Lung (tissue), 12 donors: ENCODE results near the gene PHLPP1. TPM values are rescaled to one million over a fixed set of nuclear protein-coding genes. Genes with fewer than 3 reads are reported as not detected.

Experiments
- ATAC-seq: fragments of 200-7000 bp; cut with Tn5 transposase; one replicate; pipeline ENCODE4 v1.9.1; 2020; ENCODE audit warnings: moderate number of reproducible peaks; ENCODE audit not compliant: insufficient read depth, low FRiP score
- DNase-seq, 3 donors: peaks; one replicate each; pipeline ENCODE4 v3.0.0-alpha.2; 2013 to 2017
- H3K27ac ChIP-seq, 2 donors: one replicate each; pipeline ENCODE4 v1.5.1; 2013; ENCODE audit warnings: mild to moderate bottlenecking in 2 of 2, moderate library complexity in 2 of 2, control low read depth in 1 of 2, inconsistent platforms in 1 of 2, low read depth in 1 of 2, low read length in 1 of 2
- H3K27me3 ChIP-seq, 3 donors: one replicate each; pipeline ENCODE4 v1.5.1; 2013; ENCODE audit warnings: low read length in 2 of 3; ENCODE audit not compliant: control insufficient read depth in 3 of 3, insufficient read depth in 3 of 3
- H3K36me3 ChIP-seq, 4 donors: one replicate each; pipeline ENCODE4 v1.5.1; 2013; ENCODE audit warnings: low read length in 4 of 4, mild to moderate bottlenecking in 1 of 4, moderate library complexity in 1 of 4; ENCODE audit not compliant: control insufficient read depth in 4 of 4, insufficient read depth in 4 of 4
- H3K4me1 ChIP-seq, 5 donors: one replicate each; pipeline ENCODE4 v1.5.1; 2013; ENCODE audit warnings: low read length in 5 of 5, mild to moderate bottlenecking in 2 of 5, moderate library complexity in 1 of 5; ENCODE audit not compliant: control insufficient read depth in 5 of 5, insufficient read depth in 5 of 5
- H3K4me3 ChIP-seq: one replicate; pipeline ENCODE4 v1.5.1; 2013; ENCODE audit warnings: mild to moderate bottlenecking, control low read depth, moderate library complexity
- H3K9ac ChIP-seq, 2 donors: one replicate each; pipeline ENCODE4 v1.5.1; 2013; ENCODE audit warnings: low read length in 2 of 2, control low read depth in 1 of 2; ENCODE audit not compliant: insufficient read depth in 1 of 2
- H3K9me3 ChIP-seq, 4 donors: one replicate each; pipeline ENCODE4 v1.5.1; 2013; ENCODE audit warnings: low read length in 3 of 4, mild to moderate bottlenecking in 1 of 4, moderate library complexity in 1 of 4; ENCODE audit not compliant: control insufficient read depth in 4 of 4, insufficient read depth in 3 of 4
- WGBS, 2 donors: extraction: QIAGEN DNeasy Blood & Tissue Kit; methylation state at CpG; one replicate each; pipeline ENCODE4 v1.1.7; 2013; 5-methylcytosine and 5-hydroxymethylcytosine counted together
- polyA plus RNA-seq, 2 donors: library from polyadenylated mRNA; stranded (reverse); fragments of 200-250 nt; gene quantifications; one replicate each; pipeline ENCODE4 v1.2.1, GENCODE V29; 2013
- total RNA-seq, 2 donors: library from RNA; depleted of rRNA in 1 of 2; stranded (reverse); fragments of >200 nt in 1 of 2; gene quantifications; one replicate each; pipeline ENCODE4 v1.2.1, GENCODE V29; 2014 to 2021
- TF ChIP-seq, protein P1 (sequence below): IDR thresholded peaks from 2 replicates; pipeline ENCODE4 v1.5.1; 2012; ENCODE audit warnings: mild to moderate bottlenecking; ENCODE audit errors: control extremely low read depth, extremely low read depth
- donor health status: control.
- donor health status: control.
- donor health status: Bipolar disorder and iron deficiency.
- donor health status: healthy.
- donor health status: DM: yes; HTN: yes; CAD: no.

PHLPP1 gene
- total and polyA plus RNA-seq, 4 donors = 2.3 to 29.2 (median 7.9) TPM

DNA sequence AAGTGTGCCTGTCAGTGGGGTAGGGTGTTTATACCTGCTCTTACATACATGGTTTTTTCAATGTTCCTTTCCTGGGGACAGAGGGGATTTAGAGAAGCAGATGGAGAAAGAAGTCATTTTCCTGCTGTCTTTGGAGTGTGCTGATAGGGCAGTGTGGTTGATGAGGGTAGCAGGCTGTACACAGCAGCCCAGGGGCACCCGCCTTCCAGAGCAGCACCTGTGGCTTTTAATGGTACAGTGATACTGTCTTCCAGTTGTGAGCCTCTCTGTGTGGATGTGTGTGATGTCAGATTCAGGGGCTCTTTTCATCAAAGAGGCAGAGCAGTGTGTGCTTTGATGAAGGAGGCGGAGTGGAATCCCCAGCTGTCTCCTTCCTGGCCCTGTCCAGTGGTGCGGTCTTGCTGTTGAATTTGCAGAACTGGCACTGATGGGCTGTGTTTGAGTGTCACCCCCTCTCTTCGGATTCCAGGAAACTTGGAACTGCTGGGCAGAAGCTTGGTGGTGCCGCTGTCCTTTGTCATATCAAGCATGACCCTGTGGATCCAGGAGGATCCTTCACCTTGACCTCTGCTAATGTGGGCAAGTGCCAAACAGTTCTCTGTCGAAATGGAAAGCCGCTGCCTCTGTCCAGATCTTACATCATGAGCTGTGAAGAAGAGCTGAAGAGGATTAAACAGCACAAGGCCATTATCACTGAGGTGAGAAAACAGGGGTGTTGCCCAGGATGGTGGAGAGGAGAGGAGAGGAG is 259.8 kb downstream of the PHLPP1 start:
- Histone ChIP-seq H3K9me3 (no peaks in the 10 kb centered on the region), H3K4me1 (no peaks in the 10 kb centered on the region), H3K4me3 (no peak overlapping the region), H3K36me3 (peaks cover 0 to 20% (median 7%) of the 10 kb centered on the region in 4 donors), H3K27me3 (no peaks in the 10 kb centered on the region), H3K27ac (no peak overlapping the region), H3K9ac (no peak overlapping the region)
- DNase-seq (no peak), ATAC-seq (no peak)
- TF ChIP-seq, protein P1, sequence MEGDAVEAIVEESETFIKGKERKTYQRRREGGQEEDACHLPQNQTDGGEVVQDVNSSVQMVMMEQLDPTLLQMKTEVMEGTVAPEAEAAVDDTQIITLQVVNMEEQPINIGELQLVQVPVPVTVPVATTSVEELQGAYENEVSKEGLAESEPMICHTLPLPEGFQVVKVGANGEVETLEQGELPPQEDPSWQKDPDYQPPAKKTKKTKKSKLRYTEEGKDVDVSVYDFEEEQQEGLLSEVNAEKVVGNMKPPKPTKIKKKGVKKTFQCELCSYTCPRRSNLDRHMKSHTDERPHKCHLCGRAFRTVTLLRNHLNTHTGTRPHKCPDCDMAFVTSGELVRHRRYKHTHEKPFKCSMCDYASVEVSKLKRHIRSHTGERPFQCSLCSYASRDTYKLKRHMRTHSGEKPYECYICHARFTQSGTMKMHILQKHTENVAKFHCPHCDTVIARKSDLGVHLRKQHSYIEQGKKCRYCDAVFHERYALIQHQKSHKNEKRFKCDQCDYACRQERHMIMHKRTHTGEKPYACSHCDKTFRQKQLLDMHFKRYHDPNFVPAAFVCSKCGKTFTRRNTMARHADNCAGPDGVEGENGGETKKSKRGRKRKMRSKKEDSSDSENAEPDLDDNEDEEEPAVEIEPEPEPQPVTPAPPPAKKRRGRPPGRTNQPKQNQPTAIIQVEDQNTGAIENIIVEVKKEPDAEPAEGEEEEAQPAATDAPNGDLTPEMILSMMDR = no peak
- 90 to 93% methylated on average over 7 of the region's 7 CpGs for WGBS, 2 donors

DNA sequence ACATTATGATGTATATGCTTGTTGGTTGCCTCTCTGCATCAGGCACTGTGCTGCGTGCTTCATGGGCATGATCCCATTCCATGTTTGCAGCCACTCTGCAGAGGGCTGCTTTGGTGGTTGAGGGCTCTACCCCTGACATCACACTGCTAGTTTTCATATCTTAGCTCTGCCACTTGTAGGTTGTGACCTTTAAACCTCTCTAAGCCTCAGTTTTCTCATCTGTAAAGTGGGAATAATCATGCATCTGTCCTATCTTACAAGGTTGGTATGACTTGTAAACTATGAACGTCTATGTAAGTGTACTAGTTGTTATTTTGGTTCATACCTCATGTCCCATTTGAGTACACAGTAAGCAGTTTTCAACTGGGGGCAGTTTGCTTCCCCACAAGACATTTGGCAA is 260.4 kb downstream of the PHLPP1 start:
- no peaks in the 10 kb centered on the region for H3K27me3 ChIP-seq
- no peak overlapping the region for H3K4me3 ChIP-seq
- H3K9ac ChIP-seq = no peak overlapping the region
- no peaks in the 10 kb centered on the region for H3K4me1 ChIP-seq
- peaks cover 0 to 20% (median 7%) of the 10 kb centered on the region in 4 donors for H3K36me3 ChIP-seq
- H3K9me3 ChIP-seq = no peaks in the 10 kb centered on the region
- WGBS, 2 donors = 93 to 95% methylated on average over 2 of the region's 2 CpGs
- DNase-seq = no peak
- TF ChIP-seq, protein P1 = no peak
- no peak for ATAC-seq
- H3K27ac ChIP-seq = no peak overlapping the region

DNA sequence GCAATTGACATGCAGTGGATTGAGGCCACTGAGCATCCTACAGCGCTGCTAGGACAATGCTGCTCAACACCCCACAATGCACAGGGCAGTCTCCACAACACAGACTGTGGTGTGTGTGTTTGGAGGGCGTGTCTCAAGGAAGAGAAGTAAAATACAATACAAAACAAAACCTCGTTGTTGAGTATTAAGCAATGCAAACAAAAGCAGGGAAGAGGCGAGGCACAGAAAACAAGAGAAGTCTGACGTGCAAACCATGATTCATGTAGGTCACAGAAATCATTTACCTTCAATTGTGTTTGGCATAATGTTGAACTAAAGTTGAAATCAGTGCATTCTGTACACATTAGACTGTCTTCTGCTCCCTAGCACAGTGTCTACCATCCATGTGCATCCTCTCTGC is 260.9 kb downstream of the PHLPP1 start:
- H3K27ac ChIP-seq = no peak overlapping the region
- H3K27me3 ChIP-seq = no peaks in the 10 kb centered on the region
- no peaks in the 10 kb centered on the region for H3K9me3 ChIP-seq
- peaks cover 0 to 20% (median 7%) of the 10 kb centered on the region in 4 donors for H3K36me3 ChIP-seq
- ATAC-seq = no peak
- H3K9ac ChIP-seq = no peak overlapping the region
- WGBS, 2 donors = 57 to 68% methylated on average over 5 of the region's 5 CpGs
- DNase-seq = no peak
- TF ChIP-seq, protein P1 = no peak
- no peaks in the 10 kb centered on the region for H3K4me1 ChIP-seq
- no peak overlapping the region for H3K4me3 ChIP-seq
